Measurements from ENCODE around the gene SPC24.
"Not testable (repeated sequence)": the region's sequence is repeated elsewhere in the genome, so short reads cannot be mapped to it uniquely, and the experiment has no call there.

SPC24 gene

GRCh38 chr19:11131471-11131870 is 24.1 kb downstream of the SPC24 start:
- no peak for DNase-seq (ENCODE audit: low read depth in 3 of 3, low spot score in 1 of 3)

- peak; percentile 32 to 55 (median 37) for DNase-seq (ENCODE audit: low read depth in 3 of 3, low spot score in 1 of 3)
Observed at GRCh38 chr19:11130824-11131455, 24.6 kb downstream of the SPC24 start.

GRCh38 chr19:11127905-11128304 is 27.7 kb downstream of the SPC24 start:
- DNase-seq (ENCODE audit: low read depth in 3 of 3, low spot score in 1 of 3), result no peak

GRCh38 chr19:11125994-11126685 is 29.4 kb downstream of the SPC24 start:
- DNase-seq (ENCODE audit: low read depth in 3 of 3, low spot score in 1 of 3), result peak; percentile 42 to 61 (median 56)

GRCh38 chr19:11124157-11124556 is 31.4 kb downstream of the SPC24 start:
- not testable (repeated sequence) for DNase-seq (ENCODE audit: low read depth in 3 of 3, low spot score in 1 of 3)

GRCh38 chr19:11123114-11123513 is 32.5 kb downstream of the SPC24 start:
- no peak for DNase-seq (ENCODE audit: low read depth in 3 of 3, low spot score in 1 of 3)

- DNase-seq (ENCODE audit: low read depth in 3 of 3, low spot score in 1 of 3), result not testable (repeated sequence)
Observed at GRCh38 chr19:11121963-11122362, 33.6 kb downstream of the SPC24 start.

GRCh38 chr19:11116507-11116906 is 39.1 kb downstream of the SPC24 start:
- DNase-seq (ENCODE audit: low read depth in 3 of 3, low spot score in 1 of 3), result no peak

GRCh38 chr19:11115895-11116446 is 39.6 kb downstream of the SPC24 start:
- DNase-seq (ENCODE audit: low read depth in 3 of 3, low spot score in 1 of 3), result no peak

GRCh38 chr19:11115042-11115441 is 40.5 kb downstream of the SPC24 start:
- no peak for DNase-seq (ENCODE audit: low read depth in 3 of 3, low spot score in 1 of 3)

- no peak for DNase-seq (ENCODE audit: low read depth in 3 of 3, low spot score in 1 of 3)
Observed at GRCh38 chr19:11113140-11113708, 42.4 kb downstream of the SPC24 start.

- no peak for DNase-seq (ENCODE audit: low read depth in 3 of 3, low spot score in 1 of 3)
Observed at GRCh38 chr19:11111771-11112144, 43.8 kb downstream of the SPC24 start.

GRCh38 chr19:11111117-11111770 is 44.3 kb downstream of the SPC24 start:
- DNase-seq (ENCODE audit: low read depth in 3 of 3, low spot score in 1 of 3), result no peak

GRCh38 chr19:11108746-11109145 is 46.8 kb downstream of the SPC24 start:
- no peak for DNase-seq (ENCODE audit: low read depth in 3 of 3, low spot score in 1 of 3)

GRCh38 chr19:11106477-11106876 is 49.1 kb downstream of the SPC24 start:
- no peak for DNase-seq (ENCODE audit: low read depth in 3 of 3, low spot score in 1 of 3)

- DNase-seq (ENCODE audit: low read depth in 3 of 3, low spot score in 1 of 3), result no peak
Observed at GRCh38 chr19:11105014-11105636, 50.5 kb downstream of the SPC24 start.

- DNase-seq (ENCODE audit: low read depth in 3 of 3, low spot score in 1 of 3), result not testable (repeated sequence)
Observed at GRCh38 chr19:11103667-11104066, 51.9 kb downstream of the SPC24 start.

- DNase-seq (ENCODE audit: low read depth in 3 of 3, low spot score in 1 of 3), result no peak
Observed at GRCh38 chr19:11102944-11103343, 52.6 kb downstream of the SPC24 start.

- DNase-seq (ENCODE audit: low read depth in 3 of 3, low spot score in 1 of 3), result no peak
Observed at GRCh38 chr19:11101057-11101456, 54.5 kb downstream of the SPC24 start.

GRCh38 chr19:11100049-11100448 is 55.5 kb downstream of the SPC24 start:
- DNase-seq (ENCODE audit: low read depth in 3 of 3, low spot score in 1 of 3), result no peak

GRCh38 chr19:11098861-11099260 is 56.7 kb downstream of the SPC24 start:
- no peak for DNase-seq (ENCODE audit: low read depth in 3 of 3, low spot score in 1 of 3)

Measured in stimulated activated CD4-positive, alpha-beta T cell treated with anti-CD3 and anti-CD28 coated beads, TNF-alpha, amount 100 ng/mL, for 1 hour (primary cell).